Stimulated activated naive CD8-positive, alpha-beta T cell treated with anti-CD3 and anti-CD28 coated beads, Interleukin-15, Interleukin-2, amounts not matched to agents 100 ng/mL and 50 ng/mL, for 24 hours (primary cell): ENCODE results near the gene NMT1.
A peak's percentile ranks its signal among the peaks of the same experiment; 100 is the strongest.

Source experiments
- H3K27ac Mint-ChIP-seq: one replicate; pipeline ENCODE4 v1.8.0; 2021; ENCODE audit warnings: mild to moderate bottlenecking, mixed read lengths
- H3K27me3 Mint-ChIP-seq: one replicate; pipeline ENCODE4 v1.8.0; 2021; ENCODE audit warnings: mixed read lengths
- H3K36me3 Mint-ChIP-seq: one replicate; pipeline ENCODE4 v1.8.0; 2021; ENCODE audit warnings: low read depth, mixed read lengths
- H3K4me1 Mint-ChIP-seq: one replicate; pipeline ENCODE4 v1.8.0; 2021; ENCODE audit warnings: low read depth, mixed read lengths
- H3K4me3 Mint-ChIP-seq: one replicate; pipeline ENCODE4 v1.8.0; 2021; ENCODE audit warnings: mild to moderate bottlenecking, mixed read lengths
- H3K9me3 Mint-ChIP-seq: one replicate; pipeline ENCODE4 v1.8.0; 2021; ENCODE audit warnings: mixed read lengths

The NMT1 gene

DNA sequence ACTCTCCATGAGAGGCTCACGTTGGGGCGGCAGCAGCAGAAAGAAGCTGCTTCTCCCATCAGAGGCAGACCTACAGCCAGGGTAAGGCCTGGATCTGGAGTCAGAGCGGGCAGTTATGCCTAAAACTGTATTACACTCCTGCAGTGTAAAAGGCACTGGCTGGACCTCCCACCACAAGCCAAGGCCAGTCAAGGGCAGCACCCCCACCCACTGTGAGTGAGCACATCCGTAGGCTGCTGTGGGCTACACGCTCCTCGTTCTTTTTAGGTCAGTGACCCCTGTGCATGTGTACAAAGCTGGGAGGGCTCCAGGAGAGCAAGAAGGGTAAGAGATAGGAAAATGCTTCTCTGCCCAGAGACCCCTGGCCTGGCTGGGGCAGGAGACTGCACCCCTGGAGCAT lies 30.4 kb upstream of the NMT1 start:
- no peaks in the 10 kb centered on the region for H3K27me3 Mint-ChIP-seq
- no peaks in the 10 kb centered on the region for H3K4me1 Mint-ChIP-seq
- H3K36me3 Mint-ChIP-seq = peaks cover 47% of the 10 kb centered on the region
- no peak overlapping the region for H3K27ac Mint-ChIP-seq
- no peaks in the 10 kb centered on the region for H3K9me3 Mint-ChIP-seq
- no peak overlapping the region for H3K4me3 Mint-ChIP-seq

DNA sequence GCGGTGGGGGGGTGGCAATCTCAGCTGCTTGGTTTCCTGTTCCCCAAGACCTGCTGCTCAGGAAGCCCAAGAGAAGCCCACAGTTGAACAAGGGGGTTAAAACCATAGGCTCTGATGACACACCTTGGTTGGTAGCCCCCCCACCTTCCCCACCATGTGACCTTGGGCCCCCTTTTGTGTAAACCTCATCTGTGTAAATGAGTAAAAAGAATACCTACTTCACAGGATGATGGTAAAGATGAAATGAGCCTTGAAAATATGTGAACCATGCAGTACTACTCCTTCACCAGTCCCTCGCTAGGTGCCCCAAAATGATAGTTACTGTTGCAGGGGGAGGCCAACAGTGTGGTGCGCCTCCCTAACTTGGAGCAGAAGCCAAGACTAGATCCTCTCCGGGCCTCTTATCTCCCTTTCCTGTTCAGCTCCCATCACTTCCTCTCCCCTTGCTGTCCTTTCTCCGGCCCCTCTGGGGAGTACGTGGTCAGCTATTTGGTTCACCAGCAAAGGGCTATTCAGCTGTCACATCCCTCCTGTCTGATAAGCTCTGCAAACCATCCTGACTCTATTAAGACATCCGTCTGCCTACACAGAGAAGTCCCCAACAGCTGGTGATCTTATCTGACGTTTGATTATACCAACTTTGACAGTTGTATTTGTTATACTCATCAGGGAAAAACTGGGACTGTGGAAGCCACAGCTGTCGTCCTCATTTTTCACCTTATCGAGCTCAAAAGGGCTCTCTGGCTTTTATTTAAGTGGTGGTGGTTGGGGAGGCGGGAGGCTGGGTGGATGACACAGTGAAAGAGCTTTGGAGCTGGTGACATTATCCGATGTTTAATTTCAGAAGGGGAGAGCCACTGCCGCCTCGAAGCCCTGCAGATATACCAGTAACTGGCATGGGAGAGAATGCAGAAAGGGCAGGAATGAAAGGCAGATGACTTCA lies 29.6 kb upstream of the NMT1 start:
- no peaks in the 10 kb centered on the region for H3K4me1 Mint-ChIP-seq
- H3K36me3 Mint-ChIP-seq = peaks cover 47% of the 10 kb centered on the region
- H3K27me3 Mint-ChIP-seq = no peaks in the 10 kb centered on the region
- no peaks in the 10 kb centered on the region for H3K9me3 Mint-ChIP-seq
- H3K27ac Mint-ChIP-seq = no peak overlapping the region
- no peak overlapping the region for H3K4me3 Mint-ChIP-seq

DNA sequence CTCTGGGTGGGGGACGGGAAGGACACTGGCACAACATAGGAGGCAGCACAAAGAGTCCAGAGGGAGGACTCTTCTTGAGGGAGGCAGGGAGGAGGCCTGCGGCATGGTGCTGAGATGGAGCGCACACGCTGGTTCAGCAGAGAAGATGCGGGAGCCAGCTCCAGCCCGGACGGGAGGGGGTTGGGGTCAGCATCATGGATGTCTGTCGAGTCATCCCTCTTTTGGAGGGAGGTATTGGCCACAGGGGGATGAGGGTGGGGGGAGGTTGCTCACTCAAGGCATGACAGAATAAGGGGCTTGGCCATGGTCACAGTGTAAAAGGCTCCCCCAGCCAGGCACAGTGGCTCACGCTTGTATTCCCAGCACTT lies 29.0 kb upstream of the NMT1 start:
- H3K27me3 Mint-ChIP-seq = no peaks in the 10 kb centered on the region
- no peaks in the 10 kb centered on the region for H3K9me3 Mint-ChIP-seq
- H3K36me3 Mint-ChIP-seq = peaks cover 47% of the 10 kb centered on the region
- H3K27ac Mint-ChIP-seq = no peak overlapping the region
- H3K4me3 Mint-ChIP-seq = no peak overlapping the region
- H3K4me1 Mint-ChIP-seq = no peaks in the 10 kb centered on the region

DNA sequence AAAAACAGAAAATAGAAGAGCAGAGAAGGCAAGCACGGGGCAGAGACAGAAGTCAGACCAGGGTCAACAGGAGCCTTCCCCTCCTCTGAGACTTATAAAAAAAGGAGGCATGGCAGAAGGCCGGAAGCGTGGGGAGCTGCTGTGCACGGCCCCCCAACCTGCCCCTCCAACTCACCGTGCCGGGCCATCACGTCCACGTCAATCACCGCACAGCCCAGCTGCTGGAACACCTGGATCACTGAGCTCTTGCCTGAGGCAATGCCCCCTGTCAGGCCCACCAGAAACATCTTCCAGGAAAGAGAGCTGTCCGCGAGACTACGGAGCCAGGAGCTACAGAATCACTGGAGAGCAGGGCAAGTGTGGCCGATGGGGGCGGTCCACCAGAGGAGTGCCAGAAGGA lies 26.5 kb upstream of the NMT1 start:
- H3K36me3 Mint-ChIP-seq = peaks cover 46% of the 10 kb centered on the region
- H3K4me3 Mint-ChIP-seq = no peak overlapping the region
- H3K4me1 Mint-ChIP-seq = peaks cover 5% of the 10 kb centered on the region
- H3K27me3 Mint-ChIP-seq = no peaks in the 10 kb centered on the region
- H3K27ac Mint-ChIP-seq = no peak overlapping the region
- H3K9me3 Mint-ChIP-seq = no peaks in the 10 kb centered on the region

DNA sequence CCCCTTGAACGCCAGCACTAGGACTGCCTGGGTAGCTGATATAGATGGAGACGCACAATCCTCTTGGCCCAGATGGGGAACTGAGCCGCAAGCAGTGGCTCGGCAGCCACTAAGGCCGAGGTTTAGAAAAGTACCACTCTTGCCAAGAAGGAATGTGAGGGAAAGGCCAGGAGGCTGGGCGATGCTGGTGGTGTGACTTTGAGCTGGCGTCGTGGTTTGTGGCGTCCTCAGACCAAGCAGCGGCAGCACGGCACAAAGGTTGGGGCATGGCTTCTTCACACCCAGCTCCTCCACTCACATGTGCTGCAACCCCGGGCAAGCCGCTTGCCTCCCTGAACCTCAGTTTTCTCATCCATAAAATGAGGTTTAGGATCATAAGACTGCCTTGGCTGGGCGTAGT lies 25.3 kb upstream of the NMT1 start:
- Mint-ChIP-seq H3K27ac (no peak overlapping the region), H3K27me3 (no peaks in the 10 kb centered on the region), H3K4me1 (peaks cover 8% of the 10 kb centered on the region), H3K4me3 (no peak overlapping the region), H3K36me3 (peaks cover 34% of the 10 kb centered on the region), H3K9me3 (no peaks in the 10 kb centered on the region)

DNA sequence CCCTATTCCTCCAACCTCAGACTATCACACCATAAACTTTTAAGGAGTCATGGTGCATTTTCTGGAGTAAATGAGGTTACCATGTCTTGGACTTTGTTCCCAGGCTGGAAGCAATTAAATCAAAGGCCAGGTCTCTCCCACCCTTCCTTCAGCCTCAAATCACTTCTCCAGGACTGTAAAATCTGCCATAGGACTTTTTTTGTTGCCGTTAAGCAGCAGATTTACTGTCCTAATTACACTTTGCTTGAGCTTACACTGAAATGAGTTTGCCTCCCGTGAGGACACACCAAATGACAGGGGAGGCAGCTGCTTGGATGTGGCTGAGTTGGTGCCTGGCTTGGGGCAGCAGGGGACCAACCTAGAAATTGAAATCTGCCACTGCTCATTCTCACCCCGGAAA lies 24.4 kb upstream of the NMT1 start:
- Mint-ChIP-seq H3K36me3 (peaks cover 28% of the 10 kb centered on the region), H3K4me1 (peaks cover 8% of the 10 kb centered on the region), H3K27ac (no peak overlapping the region), H3K4me3 (no peak overlapping the region), H3K27me3 (no peaks in the 10 kb centered on the region), H3K9me3 (no peaks in the 10 kb centered on the region)

DNA sequence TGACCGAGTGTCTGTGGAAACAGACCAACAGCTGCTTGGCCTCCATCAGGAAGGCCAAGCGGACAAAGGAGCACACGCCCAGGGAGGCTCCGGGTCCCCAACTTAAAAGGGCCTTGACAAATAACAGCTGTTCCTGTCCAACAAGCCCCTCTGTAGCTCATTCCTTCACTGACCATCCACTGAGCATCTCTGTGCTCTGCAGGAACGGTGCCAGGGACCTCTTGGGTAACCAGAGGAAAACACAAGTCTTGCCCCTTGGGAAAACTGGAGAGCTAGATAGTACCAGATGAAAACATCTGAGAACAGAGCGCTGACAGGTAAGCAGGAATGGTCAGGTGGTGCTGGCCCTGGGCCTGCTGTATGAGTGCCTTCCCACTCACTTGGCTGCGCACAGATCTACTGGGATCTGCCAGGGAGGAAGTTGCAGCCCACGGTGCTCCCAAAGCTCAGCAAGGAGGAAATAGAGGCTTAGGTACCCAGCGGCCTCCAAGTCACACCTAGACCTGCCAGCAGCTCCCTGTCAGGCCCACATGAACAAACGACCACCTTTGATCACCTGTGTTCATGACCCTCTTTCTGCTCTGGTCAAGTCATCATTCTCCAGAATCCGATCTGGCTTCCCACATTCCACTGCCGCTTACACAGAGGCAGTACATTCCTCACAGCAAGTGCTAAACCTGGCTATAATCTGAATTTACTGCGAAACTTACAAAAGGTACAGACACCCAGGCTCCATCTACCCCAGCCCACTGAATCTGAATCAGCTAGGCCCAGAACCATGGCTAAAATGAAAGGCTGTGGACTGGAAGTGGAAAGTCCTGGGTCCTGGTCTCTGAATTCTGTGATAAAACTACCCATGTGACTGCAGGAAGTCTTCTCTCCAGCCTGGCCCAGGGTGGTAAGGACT lies 22.1 kb upstream of the NMT1 start:
- no peak overlapping the region for H3K4me3 Mint-ChIP-seq
- H3K36me3 Mint-ChIP-seq = peaks cover 19% of the 10 kb centered on the region
- no peaks in the 10 kb centered on the region for H3K9me3 Mint-ChIP-seq
- no peak overlapping the region for H3K27ac Mint-ChIP-seq
- H3K4me1 Mint-ChIP-seq = peaks cover 28% of the 10 kb centered on the region
- no peaks in the 10 kb centered on the region for H3K27me3 Mint-ChIP-seq

DNA sequence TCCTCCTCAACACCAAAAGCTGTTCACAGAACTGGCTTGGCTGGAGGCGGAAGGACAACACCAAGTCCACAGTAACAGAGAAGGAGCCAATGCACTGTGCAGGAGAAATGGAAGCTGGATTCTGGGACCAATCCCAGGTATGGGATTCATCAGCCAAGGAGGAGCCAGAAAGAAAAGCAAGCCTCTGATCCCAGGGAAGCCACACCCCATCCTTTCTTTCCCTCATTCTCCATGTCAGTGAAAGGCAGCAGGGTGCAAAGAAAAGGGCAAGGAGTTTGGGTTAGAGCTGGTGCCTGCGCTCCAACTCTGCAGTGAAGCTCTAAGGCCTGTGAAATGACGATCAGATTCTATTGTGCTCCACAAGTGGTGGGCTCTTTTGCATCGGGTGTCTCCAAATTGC lies 20.7 kb upstream of the NMT1 start:
- Mint-ChIP-seq H3K4me3 (no peak overlapping the region), H3K4me1 (peaks cover 31% of the 10 kb centered on the region), H3K27ac (no peak overlapping the region), H3K27me3 (no peaks in the 10 kb centered on the region), H3K9me3 (no peaks in the 10 kb centered on the region), H3K36me3 (peaks cover 9% of the 10 kb centered on the region)

DNA sequence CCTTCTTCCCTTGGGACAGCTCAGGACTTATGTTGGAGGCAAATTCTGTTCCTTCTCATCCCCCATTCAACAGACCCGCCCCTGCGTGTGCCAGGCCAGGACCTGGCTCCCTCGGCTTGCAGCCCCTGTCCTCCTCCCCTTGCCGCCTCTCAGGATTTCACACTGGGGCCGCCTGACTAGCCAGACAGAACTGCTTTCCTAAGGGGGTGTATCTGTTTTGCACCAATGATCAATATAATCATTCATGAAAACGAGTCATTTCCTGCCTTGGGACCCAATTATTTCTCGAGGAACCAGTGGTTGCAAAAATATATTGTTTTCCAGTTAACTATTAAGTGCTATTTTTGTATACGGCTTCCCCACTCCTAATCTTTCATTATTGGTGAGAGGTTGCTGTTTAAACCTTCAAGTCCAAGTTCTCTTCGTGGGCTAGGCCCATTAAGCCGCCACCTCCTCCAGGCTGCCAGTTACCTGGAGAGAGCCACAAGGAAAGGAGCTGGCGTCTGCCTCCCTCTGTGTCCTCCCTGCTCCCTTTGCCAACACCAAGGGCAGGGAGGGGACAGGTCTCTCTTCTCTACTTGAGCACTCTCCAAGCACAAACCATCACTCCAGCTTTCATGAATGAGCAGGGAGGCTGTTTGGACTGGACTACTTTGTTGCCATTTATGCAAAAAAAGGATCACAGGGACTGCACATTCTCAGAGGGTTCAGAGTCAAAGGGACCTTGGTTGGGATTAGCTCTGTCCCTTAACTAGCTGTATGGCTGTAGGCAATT lies 18.6 kb upstream of the NMT1 start:
- peaks cover 13% of the 10 kb centered on the region for H3K36me3 Mint-ChIP-seq
- no peaks in the 10 kb centered on the region for H3K9me3 Mint-ChIP-seq
- no peaks in the 10 kb centered on the region for H3K27me3 Mint-ChIP-seq
- peaks cover 45% of the 10 kb centered on the region for H3K4me1 Mint-ChIP-seq
- no peak overlapping the region for H3K27ac Mint-ChIP-seq
- no peak overlapping the region for H3K4me3 Mint-ChIP-seq

DNA sequence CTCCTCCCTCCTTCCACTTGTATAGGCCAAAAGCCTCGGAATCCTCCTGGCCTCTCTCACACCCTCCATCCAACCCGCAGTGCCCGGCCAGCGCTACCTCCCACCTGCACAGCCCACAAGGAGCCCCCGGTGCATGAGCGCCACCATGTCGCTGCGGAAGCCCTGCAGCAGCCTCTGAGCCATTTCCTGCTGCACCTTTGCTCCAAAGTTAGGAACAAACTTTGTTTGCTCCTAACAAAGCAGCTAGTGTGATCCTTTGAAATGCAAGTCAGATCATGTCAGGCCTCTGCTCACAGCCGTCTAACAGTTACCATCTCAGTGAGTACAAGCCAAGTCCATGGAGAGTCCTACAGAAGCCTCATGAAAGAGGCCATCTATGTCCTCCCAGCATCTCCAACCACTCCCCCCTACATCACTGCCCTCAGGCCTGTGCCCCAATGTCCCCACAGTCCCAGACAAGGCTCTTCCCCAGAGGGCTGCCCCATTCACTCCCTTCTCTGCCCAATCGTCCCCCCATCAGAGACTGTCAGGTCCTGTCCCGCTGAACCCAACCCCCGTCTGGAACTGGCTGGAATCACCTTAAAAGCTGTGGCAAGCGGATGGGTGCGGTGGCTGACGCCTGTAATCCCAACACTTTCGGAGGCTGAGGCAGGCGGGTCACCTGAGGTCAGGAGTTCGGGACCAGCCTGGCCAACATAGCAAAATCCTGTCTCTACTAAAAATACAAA lies 17.1 kb upstream of the NMT1 start:
- Mint-ChIP-seq H3K9me3 (no peaks in the 10 kb centered on the region), H3K36me3 (peaks cover 11% of the 10 kb centered on the region)

DNA sequence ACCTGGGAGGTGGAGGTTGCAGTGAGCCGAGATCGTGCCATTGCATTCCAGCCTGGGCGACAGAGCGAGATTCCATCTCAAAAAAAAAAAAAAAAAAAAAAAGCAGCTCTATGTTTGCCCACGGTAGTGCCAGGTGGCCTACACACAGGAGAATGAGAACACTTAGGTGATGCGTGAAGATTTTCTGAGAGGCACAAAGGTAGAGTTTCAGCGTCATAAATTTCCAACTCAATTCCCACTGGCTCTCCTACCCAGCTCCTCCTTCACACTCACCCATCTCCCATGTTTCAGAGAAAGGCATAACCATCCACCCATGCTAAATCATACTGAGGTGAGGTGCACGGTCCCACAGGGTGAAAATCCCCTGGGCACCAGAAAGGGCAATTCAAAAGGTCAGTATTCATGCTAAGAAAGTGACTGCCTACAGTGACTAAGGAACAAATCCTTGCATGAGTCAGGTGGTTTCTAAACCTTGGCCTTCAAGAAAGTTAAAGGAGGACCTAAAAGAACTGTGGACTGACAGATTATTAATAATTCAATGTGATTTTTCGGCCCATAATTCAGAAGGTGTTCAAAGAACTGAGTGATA lies 14.5 kb upstream of the NMT1 start:
- peaks cover 65% of the 10 kb centered on the region for H3K4me1 Mint-ChIP-seq
- H3K9me3 Mint-ChIP-seq = no peaks in the 10 kb centered on the region
- no peaks in the 10 kb centered on the region for H3K27me3 Mint-ChIP-seq
- peak overlapping the region; percentile 85 for H3K27ac Mint-ChIP-seq
- peaks cover 22% of the 10 kb centered on the region for H3K36me3 Mint-ChIP-seq
- H3K4me3 Mint-ChIP-seq = peak overlapping the region; percentile 57

More for the DNA sequence above, 17.1 kb upstream of the NMT1 start:
- Mint-ChIP-seq H3K4me1 (peaks cover 55% of the 10 kb centered on the region), H3K27ac (peak overlapping the region; percentile 12), H3K27me3 (no peaks in the 10 kb centered on the region), H3K4me3 (no peak overlapping the region)

DNA sequence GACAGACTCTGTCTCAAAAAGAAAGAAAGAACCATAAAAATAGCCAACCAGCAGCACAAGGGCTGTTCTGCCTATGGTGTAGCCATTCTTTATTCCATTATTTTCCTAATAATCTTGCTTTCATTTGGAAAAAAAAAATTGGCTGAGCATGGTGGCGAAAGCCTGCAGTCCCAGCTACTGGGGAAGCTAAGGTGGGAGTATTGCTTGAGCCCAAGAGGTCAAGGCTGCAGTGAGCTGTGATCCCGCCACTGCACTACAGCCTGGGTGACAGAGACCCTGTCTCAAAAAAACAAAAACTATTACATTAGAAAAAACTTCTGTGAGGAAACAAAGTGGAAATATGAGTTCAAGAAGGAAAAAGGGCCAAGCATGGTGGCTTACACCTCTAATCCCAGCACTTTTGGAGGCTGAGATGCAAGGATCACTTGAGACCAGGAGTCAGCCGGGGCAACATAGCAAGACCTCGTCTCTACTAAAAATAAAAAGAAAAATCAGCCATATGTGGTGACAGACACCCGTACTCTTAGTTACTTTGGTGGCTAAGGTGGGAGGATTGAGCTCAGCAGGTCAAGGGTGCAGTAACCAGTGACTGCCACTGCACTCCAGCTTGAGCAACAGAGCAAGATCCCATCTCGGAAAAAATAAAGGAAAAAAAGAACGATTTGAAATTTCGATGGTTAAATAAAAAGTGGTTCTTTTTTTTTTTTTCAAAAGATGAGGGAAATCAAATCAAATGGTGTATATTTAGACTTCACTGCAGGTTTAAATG lies 12.1 kb upstream of the NMT1 start:
- no peaks in the 10 kb centered on the region for H3K27me3 Mint-ChIP-seq
- H3K9me3 Mint-ChIP-seq = no peaks in the 10 kb centered on the region
- peaks cover 54% of the 10 kb centered on the region for H3K4me1 Mint-ChIP-seq
- peak overlapping the region; percentile 52 for H3K27ac Mint-ChIP-seq
- peaks cover 19% of the 10 kb centered on the region for H3K36me3 Mint-ChIP-seq
- H3K4me3 Mint-ChIP-seq = peak overlapping the region; percentile 92

DNA sequence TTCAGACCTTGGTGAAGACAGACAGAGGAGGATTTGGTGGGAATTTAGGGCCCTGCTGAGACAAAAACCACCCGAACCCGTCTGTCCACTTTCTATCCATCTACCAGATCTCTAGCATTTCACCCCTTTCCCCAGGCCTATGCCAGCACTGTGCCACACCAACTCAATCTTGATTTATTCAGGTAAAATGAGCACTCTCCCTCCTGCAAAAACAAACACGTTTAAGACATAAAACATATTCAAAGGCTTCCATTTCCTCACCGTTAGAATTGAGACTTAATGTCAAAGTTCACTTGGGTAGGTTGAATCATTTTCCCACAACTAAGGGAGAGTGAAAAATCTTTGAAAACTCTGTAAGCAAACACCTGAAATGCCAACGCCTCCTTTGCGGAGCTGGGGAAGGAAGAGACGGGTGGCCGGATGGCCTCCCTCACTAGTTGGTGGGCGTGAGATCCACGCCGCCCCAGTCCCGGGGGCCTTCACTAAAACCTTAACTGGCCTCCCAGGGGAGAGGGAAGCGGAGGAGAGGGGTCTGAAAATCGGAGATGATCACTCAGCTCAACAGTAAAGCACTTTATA lies 10.5 kb upstream of the NMT1 start:
- Mint-ChIP-seq H3K4me3 (peak overlapping the region; percentile 92), H3K27me3 (no peaks in the 10 kb centered on the region)

More for the DNA sequence above, 10.5 kb upstream of the NMT1 start:
- Mint-ChIP-seq H3K9me3 (no peaks in the 10 kb centered on the region), H3K4me1 (peaks cover 63% of the 10 kb centered on the region), H3K27ac (peak overlapping the region; percentile 96), H3K36me3 (peaks cover 24% of the 10 kb centered on the region)
